HFFc6 (cell line): ENCODE measurements around the gene SIRPG. TPM values are rescaled to one million over a fixed set of nuclear protein-coding genes. Genes with fewer than 3 reads are reported as not detected.

ENCODE experiments used
- DNase-seq: peaks from one replicate; pipeline ENCODE4 v3.0.0-alpha.2; 2018
- H3K27ac Mint-ChIP-seq: 2 replicates; pipeline ENCODE4 v1.8.0; 2020; ENCODE audit warnings: mild to moderate bottlenecking, mixed read lengths
- H3K27me3 Mint-ChIP-seq: 2 replicates; pipeline ENCODE4 v1.8.0; 2021; ENCODE audit warnings: mild to moderate bottlenecking, moderate library complexity, mixed read lengths; ENCODE audit not compliant: insufficient read depth
- H3K36me3 Mint-ChIP-seq: 2 replicates; pipeline ENCODE4 v1.8.0; 2021; ENCODE audit warnings: low read depth, mixed read lengths
- H3K4me1 Mint-ChIP-seq: 2 replicates; pipeline ENCODE4 v1.8.0; 2020; ENCODE audit warnings: low read depth, mixed read lengths
- H3K4me3 Mint-ChIP-seq: 2 replicates; pipeline ENCODE4 v1.8.0; 2020; ENCODE audit warnings: mild to moderate bottlenecking, moderate library complexity, mixed read lengths
- H3K9me3 Mint-ChIP-seq: 2 replicates; pipeline ENCODE4 v1.8.0; 2020; ENCODE audit warnings: mild to moderate bottlenecking, mixed read lengths
- total RNA-seq, 6 experiments: library from RNA; stranded (reverse); fragmentation: NEBNext Ultra II Directional; extraction: Animal tissue kit (Norgen Biotek cat#: 25700); gene quantifications; 2 replicates in 1 of 6; 3 replicates in 5 of 6; pipeline ENCODE4 v1.2.3, GENCODE V29; 2021
- TF ChIP-seq, protein P1 (sequence below): fragments of 200-600 bp; sonication (generic); IDR thresholded peaks from 2 replicates; pipeline ENCODE4 v1.5.0; 2021; ENCODE audit warnings: antibody characterized with exemption, mild to moderate bottlenecking

Gene SIRPG
- total RNA-seq, 6 experiments from 2014 or later = not detected

DNA sequence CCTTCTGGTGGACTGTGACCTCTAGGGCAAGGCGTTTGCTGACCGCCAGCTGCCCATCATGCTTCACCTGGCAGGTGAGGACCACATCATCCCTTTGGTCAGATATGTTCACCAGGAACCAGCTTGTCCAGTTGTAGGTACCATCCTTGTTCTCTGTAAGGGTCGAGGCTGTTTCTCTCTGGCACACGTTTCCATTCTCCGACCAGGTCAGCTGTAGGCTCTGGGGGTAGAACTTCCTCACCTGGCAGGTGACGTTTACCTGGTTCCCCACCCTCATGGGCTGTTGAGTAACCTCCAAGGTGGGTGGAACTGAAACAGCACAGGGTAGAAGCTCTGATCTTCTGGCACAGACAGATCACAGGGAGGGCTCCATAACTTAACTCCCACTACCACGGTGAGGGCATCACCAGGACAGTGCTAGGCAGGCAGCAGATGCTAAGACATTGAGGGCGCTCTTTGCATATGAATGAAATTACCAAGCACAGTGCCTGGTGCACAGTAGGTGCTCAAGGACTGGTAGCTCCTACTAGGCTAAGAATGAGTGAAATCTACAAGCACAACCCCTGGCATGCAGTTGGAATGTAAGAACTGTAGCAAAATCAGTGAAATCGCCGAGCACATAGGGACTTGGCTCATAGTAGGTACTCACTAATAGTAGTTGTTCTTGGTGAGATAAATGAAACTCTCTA is 22.1 kb downstream of the SIRPG start:
- no peak for DNase-seq
- H3K4me1 Mint-ChIP-seq = peaks cover 8% of the 10 kb centered on the region
- H3K27me3 Mint-ChIP-seq = peaks cover 35% of the 10 kb centered on the region
- H3K27ac Mint-ChIP-seq = no peak overlapping the region
- H3K4me3 Mint-ChIP-seq = no peak overlapping the region
- no peaks in the 10 kb centered on the region for H3K36me3 Mint-ChIP-seq
- TF ChIP-seq, protein P1, sequence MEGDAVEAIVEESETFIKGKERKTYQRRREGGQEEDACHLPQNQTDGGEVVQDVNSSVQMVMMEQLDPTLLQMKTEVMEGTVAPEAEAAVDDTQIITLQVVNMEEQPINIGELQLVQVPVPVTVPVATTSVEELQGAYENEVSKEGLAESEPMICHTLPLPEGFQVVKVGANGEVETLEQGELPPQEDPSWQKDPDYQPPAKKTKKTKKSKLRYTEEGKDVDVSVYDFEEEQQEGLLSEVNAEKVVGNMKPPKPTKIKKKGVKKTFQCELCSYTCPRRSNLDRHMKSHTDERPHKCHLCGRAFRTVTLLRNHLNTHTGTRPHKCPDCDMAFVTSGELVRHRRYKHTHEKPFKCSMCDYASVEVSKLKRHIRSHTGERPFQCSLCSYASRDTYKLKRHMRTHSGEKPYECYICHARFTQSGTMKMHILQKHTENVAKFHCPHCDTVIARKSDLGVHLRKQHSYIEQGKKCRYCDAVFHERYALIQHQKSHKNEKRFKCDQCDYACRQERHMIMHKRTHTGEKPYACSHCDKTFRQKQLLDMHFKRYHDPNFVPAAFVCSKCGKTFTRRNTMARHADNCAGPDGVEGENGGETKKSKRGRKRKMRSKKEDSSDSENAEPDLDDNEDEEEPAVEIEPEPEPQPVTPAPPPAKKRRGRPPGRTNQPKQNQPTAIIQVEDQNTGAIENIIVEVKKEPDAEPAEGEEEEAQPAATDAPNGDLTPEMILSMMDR = no peak
- no peaks in the 10 kb centered on the region; the same call in 1 of the 2 replicates for H3K9me3 Mint-ChIP-seq

DNA sequence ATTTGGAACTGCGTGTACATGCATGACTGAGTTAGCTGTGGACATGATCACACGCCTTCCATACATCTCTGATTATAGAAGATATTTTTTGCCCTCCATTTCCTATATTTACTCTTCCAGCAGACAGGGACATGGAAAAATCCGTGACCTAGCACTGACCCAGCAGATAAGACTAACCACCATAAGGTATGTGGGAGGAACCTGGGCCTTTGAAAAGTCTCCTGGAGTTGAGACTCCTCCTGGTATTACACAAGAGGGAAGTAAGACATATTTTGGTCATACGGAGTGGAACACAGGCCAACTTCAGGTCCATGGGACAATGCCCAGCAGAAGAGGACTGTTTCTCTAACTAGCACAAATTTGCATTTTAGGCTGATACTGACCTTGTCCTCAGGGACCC is 24.0 kb downstream of the SIRPG start:
- H3K4me1 Mint-ChIP-seq = peaks cover 8% of the 10 kb centered on the region
- peaks cover 44% of the 10 kb centered on the region for H3K27me3 Mint-ChIP-seq
- H3K36me3 Mint-ChIP-seq = no peaks in the 10 kb centered on the region
- TF ChIP-seq, protein P1 = no peak
- H3K27ac Mint-ChIP-seq = no peak overlapping the region
- H3K4me3 Mint-ChIP-seq = no peak overlapping the region
- no peak for DNase-seq
- H3K9me3 Mint-ChIP-seq = no peaks in the 10 kb centered on the region

- no peak for DNase-seq
- H3K27me3 Mint-ChIP-seq = peaks cover 55% of the 10 kb centered on the region
These were observed 25.4 kb downstream of the SIRPG start for GRCh38 chr20:1632178-1632577.

DNA sequence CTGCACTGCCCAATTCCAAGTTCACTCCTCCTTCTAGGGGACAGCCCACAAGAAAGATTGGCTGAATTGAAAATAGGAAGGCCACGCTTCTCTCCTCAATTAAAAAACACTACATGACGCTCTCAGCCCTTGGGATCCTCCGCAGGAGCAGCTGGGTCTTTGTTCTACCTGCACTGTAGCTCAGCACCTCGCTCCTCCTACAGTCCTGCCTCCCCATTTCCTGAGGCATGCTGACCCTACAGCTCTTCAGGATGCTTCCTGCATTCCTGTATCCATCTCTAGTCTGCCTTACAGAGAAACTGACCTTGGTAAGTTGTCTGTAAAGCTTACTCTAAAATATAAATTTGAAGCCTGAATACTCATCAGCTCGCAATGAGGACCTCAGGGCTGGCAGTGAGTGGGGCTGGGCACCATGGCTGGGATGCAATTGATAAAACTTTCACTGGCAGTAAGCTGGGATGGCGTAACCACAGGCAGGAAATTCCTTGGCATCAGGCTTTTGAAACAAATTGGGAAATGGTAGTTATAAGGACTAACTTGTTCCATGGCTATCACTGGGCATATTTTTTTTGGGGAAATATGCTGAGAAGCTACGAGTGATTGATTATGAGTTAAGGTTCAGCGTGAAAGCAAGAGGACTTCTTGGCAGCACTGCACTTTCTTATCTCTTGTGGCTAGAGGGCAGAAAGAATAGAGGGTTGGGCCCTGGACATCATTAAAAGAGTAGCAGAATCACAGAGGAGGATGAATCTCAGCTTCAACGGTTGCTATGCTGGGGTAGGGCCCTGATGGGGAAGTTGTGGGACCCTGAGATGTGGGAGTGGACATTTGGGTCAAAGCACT is 26.0 kb downstream of the SIRPG start:
- no peak overlapping the region for H3K4me3 Mint-ChIP-seq
- no peaks in the 10 kb centered on the region for H3K36me3 Mint-ChIP-seq
- H3K27me3 Mint-ChIP-seq = peaks cover 53% of the 10 kb centered on the region
- TF ChIP-seq, protein P1 = no peak
- H3K9me3 Mint-ChIP-seq = no peaks in the 10 kb centered on the region
- peaks cover 8% of the 10 kb centered on the region for H3K4me1 Mint-ChIP-seq
- DNase-seq = no peak
- H3K27ac Mint-ChIP-seq = no peak overlapping the region

More at GRCh38 chr20:1632178-1632577, 25.4 kb downstream of the SIRPG start:
- Mint-ChIP-seq H3K4me1 (peaks cover 8% of the 10 kb centered on the region), H3K36me3 (no peaks in the 10 kb centered on the region), H3K27ac (no peak overlapping the region), H3K9me3 (no peaks in the 10 kb centered on the region), H3K4me3 (no peak overlapping the region)
- TF ChIP-seq, protein P1 = no peak

DNA sequence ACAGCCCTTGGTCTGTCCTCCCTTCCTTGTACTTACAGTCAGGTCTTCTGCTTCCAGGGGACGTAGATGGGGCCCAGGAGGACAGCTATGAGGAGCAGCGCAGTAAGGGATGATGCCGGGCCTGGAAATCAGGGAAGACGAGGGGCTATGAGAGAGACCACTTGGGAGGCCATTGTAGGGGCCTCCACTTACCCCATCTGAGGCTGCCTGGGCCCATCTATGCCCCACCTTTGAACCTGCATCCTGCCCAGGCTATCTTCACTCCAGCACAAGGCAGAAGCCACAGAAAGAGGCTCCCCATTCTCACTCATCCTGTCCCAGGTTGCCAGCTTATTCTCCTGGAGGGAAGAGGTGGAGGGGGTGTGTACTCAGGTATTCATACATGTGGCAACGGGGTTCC is 27.4 kb downstream of the SIRPG start:
- Mint-ChIP-seq H3K4me3 (no peak overlapping the region), H3K36me3 (no peaks in the 10 kb centered on the region), H3K27ac (no peak overlapping the region), H3K27me3 (peaks cover 51% of the 10 kb centered on the region), H3K4me1 (peaks cover 8% of the 10 kb centered on the region), H3K9me3 (no peaks in the 10 kb centered on the region)
- TF ChIP-seq, protein P1 = no peak
- no peak for DNase-seq
